Measurements from ENCODE around the gene EDC4.

GRCh38 chr16:67845291-67846062 is 27.4 kb upstream of the EDC4 start:
- TF ChIP-seq CTCF (IDR thresholded peaks at IDR 0.05; ENCODE audit: poor library complexity) (no peak), EZH2phosphoT487 (IDR thresholded peaks at IDR 0.05; ENCODE audit: low read depth, severe bottlenecking, unreplicated experiment) (no peak)

Measured in hepatocyte (in vitro differentiated cells).